DMS 273 treated with DMSO at 0.1 percent for 48 hours (cell line): ENCODE results near the gene TRIP13.
"Not testable (repeated sequence)": the region's sequence is repeated elsewhere in the genome, so short reads cannot be mapped to it uniquely, and the experiment has no call there.

ENCODE experiments used
- DNase-seq: peaks from one replicate; lab custom pipeline; 2025; lab: John Stamatoyannopoulos, UW

TRIP13 gene

GRCh38 chr5:872301-872700 is 20.4 kb upstream of the TRIP13 start:
- DNase-seq, result no peak

DNA sequence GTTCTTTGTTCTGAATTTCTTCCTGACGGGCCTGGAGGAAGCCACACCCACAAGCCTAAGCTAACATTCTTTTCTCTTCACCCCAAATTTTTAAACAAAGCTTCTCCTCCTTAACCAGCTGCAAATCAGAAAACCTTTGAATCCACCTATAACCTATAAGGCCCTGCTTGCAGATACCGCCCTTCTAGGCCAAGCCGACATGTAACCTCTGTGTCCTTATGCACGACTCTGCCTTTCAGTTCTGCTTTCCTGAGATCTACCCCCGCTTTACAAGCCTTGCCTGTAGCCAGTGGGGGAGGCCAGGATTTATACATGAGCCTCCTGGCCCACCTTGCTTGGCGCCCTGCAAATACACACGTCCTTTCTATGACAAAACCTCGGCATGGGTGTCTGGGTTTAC is 19.4 kb upstream of the TRIP13 start:
- no peak for DNase-seq

DNA sequence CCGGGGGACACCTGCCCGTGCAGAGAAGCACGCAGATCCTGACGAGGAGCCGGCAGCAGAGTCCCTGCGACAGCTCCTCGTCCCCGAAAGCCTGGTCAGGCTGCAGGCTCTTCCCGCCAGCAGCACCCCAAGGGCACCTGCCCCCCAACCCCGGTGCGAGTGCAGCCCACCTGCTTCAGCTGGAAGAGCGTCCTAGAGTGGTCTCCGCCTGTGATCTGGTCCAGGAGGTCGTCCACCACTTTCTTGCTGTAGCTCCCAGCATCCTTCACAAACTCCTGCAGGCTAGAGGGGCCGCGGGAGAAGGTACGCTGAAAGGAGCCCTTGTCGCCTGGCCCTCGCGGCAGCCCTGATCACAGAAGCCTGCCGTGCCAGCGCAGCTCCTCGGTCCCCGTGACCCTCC is 16.8 kb upstream of the TRIP13 start:
- DNase-seq, result no peak

- no peak for DNase-seq
Observed at GRCh38 chr5:876398-877365, 16.0 kb upstream of the TRIP13 start.

DNA sequence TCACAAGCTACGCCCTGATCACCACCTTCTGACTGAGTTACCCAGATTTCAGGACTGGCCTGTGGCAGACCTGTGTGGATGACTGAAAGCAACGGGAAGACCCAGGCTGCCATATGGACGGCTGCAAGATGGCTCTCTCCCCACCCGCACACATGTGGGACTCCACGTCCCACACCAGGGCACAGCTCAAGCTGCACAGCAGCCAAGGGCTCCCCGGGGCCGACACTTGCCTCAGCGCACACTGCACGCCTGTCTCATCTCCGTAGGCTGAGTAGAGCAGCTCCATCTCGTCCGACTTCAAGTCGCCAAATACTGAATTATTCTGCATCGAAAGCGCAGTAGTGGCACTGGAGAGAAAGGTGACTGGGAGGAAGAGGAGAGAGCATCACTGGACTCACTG is 14.6 kb upstream of the TRIP13 start:
- no peak for DNase-seq

DNA sequence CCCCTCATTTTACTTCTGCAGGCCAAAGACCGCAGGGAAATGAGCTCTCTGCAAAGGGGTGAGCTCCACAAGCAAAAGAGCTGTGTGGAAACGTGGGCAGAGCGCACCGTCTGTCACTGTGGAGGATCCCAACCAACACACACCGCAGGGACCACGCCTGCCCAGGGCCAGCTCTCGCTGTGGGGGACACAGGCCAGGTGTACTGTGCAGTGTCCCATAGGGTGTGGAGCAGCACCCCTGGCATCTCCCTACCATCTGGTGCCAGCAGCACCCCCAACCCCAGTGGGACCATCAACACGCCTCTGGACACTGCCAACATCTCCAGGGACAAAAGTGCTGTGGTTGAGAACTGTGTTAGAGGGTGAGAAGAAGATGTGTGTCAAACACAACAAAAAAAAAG is 14.0 kb upstream of the TRIP13 start:
- DNase-seq, result not testable (repeated sequence)

DNA sequence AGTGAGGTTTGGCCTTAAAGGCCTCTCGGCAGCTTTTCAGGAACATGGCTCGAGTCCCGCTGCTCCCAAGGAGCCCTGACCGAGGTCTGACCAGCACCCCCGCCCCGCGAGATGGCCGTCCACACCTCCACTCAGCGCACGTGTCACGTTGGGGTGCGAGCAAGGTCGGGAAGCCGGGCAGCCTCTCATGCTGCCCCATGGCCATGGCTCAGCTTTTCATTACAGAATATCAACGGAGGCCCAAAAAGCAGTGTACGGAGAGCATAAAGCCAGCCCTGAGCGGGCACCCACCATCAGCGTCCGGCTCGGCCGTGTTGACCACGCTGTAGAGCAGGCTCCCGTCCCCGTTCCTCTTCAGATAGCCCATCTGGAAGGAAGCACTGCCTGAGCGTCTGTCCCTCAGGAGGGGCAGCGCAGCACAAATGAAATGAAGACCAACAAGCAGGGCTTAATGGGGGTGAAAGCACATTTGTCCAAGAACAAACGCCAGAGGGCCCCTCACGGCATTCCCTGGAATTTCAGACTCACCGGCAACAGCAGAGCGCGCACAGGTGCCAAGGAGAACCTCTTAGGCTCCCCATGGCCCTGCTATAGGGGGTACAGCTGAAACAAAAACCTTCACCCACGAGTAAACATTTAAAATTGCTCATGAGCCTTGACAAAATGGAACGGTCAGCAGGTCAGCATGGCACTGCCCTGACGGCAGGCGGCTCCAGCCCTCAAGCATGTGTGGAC is 11.7 kb upstream of the TRIP13 start:
- no peak for DNase-seq

GRCh38 chr5:881551-881935 is 11.1 kb upstream of the TRIP13 start:
- DNase-seq, result no peak

- DNase-seq, result no peak
Observed at GRCh38 chr5:882253-883183, 10.2 kb upstream of the TRIP13 start.

DNA sequence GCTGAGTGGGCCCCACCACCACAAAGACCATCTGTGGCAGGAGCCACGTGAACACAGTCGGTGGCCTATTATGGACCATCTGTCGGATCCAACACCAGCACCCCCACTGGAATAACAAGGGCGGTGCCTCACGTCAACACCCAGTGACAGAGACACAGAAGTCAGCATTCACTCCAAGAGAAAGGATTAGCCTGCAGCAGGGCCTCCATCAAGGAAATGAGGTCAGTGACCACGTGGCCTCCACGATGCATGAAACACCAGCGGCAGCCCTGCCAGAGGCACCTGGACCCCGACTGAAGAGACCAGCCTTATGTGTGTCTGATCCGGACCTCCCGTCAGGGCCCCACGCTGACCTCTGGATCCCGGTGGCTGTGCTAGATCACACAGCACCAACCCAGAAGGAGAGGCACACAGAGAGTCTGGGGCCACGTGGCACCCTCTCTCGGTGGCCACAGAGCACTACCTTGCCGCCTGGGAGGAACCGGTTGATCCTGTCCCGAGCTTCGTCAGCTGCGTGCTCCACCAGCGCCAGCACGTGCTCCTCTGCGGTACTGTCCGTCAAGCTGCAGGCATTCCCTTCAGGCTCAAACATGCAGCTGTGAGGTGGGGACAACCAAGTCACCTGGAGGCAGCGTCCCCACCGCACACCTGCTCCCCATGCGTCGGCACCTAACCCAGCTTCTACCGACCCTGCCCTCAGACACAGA is 9.1 kb upstream of the TRIP13 start:
- DNase-seq, result no peak

GRCh38 chr5:884345-885126 is 8.1 kb upstream of the TRIP13 start:
- no peak for DNase-seq

DNA sequence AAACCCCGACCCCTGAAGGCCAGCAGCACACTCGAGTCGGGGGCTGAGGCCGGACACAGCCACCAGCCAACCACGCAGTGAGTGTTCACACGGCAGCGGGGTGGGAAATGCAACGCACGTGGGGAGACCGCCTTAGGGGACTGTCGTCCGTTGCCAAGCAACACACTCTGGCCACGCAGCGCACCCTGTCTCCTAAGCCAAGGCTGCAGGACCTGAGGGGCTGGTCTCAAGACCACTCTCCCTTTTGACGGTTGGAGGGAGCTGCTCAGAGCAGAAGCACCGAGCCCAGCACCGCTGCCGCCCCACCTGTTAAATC is 7.6 kb upstream of the TRIP13 start:
- DNase-seq, result no peak

DNA sequence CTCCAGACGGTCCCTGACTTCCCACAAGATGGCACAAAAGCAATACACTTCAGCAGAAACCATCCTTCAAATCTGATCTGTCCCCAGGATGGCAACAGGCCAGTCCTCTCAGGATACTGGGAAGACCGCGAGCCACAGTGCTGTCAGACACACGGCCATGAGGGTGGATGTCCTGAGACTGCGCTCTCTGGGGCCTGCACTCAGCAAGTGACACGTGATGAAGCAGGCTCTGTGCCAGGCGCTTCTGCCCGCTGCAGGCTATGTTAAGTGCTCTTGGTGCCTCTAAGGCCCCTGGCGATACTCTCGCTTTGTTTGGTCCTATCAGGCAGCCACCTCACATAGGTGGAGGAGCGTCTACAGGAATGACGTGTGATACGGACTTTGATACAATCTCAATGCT is 7.2 kb upstream of the TRIP13 start:
- DNase-seq, result no peak

- DNase-seq, result no peak
Observed at GRCh38 chr5:886036-886435, 6.6 kb upstream of the TRIP13 start.

GRCh38 chr5:886716-887325 is 5.9 kb upstream of the TRIP13 start:
- DNase-seq, result no peak

GRCh38 chr5:887947-888637 is 4.6 kb upstream of the TRIP13 start:
- DNase-seq, result no peak

DNA sequence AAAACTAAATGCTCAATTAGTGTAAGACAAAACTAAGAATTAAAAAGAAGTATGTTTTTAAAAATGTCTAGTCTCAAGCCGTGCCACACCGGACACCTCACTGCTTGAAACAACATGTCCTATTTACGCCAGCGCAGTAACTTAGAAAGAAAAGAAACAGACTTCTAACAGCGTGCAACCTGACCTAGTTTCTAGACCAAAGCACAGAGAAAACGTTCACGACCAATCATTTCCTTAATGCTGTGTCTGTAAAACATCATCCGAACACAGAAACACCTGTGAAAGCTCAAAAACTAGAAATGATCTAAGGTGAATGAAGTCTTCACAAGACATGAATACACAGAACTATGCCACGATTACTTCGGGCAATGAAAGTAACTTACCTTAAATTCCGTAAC is 4.0 kb upstream of the TRIP13 start:
- DNase-seq, result no peak

GRCh38 chr5:889075-889710 is 3.5 kb upstream of the TRIP13 start:
- no peak for DNase-seq

DNA sequence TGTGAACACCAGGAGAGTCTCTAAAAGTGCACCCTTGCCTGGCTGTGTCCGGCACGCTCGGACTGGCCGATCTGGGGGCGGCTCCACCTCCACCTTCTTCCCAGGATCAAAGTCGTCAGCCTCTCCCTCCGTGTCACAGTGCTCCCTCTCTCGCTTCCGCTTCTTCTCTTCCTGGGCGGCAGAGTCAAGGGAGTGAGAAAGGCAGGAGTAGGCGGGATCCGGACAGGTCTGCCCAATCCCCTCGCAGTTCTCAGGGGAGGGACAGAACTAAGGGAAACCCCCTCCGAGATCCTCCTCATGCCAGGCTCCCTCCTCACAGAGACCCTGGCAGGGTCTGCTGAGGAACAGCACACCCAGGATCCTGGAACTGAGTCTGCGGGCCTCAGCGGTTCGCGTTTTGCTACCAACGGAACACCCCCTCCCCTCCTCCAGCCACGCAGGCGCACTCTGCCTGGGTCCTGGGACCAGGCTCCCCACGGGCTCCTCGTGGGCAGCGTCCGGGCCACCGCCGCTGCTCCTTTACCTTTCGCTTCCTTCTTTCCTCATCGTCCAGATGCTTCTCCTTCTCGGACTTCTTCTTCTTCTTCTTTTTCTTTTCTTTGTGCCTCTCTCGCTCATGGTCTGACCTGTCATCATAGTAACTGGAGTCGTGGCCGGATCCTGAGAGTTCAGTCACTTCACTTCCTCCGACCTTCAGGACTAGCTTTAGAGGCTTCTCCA is 1.4 kb upstream of the TRIP13 start:
- DNase-seq, result no peak
